IMR-90 (cell line): Measurements from ENCODE around the gene KLHL11. TPM values are rescaled to one million over a fixed set of nuclear protein-coding genes. Genes with fewer than 3 reads are reported as not detected.

ENCODE experiments used
- ATAC-seq: fragments of 200-7000 bp; cut with Tn5 transposase; 2 replicates; pipeline ENCODE4 v1.9.1; 2020; ENCODE audit warnings: low read depth, mild to moderate bottlenecking, moderate library complexity
- BruUV-seq: library from RNA; stranded (reverse); fragments of 400-500 nt; replicated peaks from 2 replicates; lab custom pipeline; 2021; lab: Mats Ljungman, UMichigan
- CTCF ChIA-PET: fragments of 300-600 bp; formaldehyde crosslinking; extraction: SDS; loops from one replicate; lab custom pipeline; 2021; ENCODE audit warnings: antibody characterized with exemption; lab: Yijun Ruan, JAX
- POLR2A ChIA-PET: fragments of 300-600 bp; sonication (Branson Sonifier 250); formaldehyde crosslinking; loops from one replicate; lab custom pipeline; 2022; ENCODE audit warnings: antibody characterized with exemption; ENCODE audit not compliant: unreplicated experiment; lab: Charles Lee
- DNase-seq: peaks from one replicate; pipeline ENCODE4 v3.0.0; 2013
- H2AFZ ChIP-seq: replicated peaks from 2 replicates; pipeline ENCODE3; 2013; ENCODE audit warnings: low read length, mild to moderate bottlenecking; ENCODE audit not compliant: poor library complexity
- H2AK5ac ChIP-seq: 2 replicates; pipeline ENCODE4 v1.6.1; 2013; ENCODE audit warnings: low read depth, low read length, inconsistent platforms
- H2AK9ac ChIP-seq: replicated peaks from 2 replicates; pipeline ENCODE3; 2013; ENCODE audit warnings: mild to moderate bottlenecking, low read depth, low read length, moderate library complexity; ENCODE audit not compliant: poor library complexity
- H2BK120ac ChIP-seq: 2 replicates; pipeline ENCODE4 v1.6.1; 2013; ENCODE audit warnings: low read depth, low read length, inconsistent platforms
- H2BK15ac ChIP-seq: 3 replicates; pipeline ENCODE4 v1.6.1; 2013; ENCODE audit warnings: low read depth, low read length, inconsistent platforms
- H2BK20ac ChIP-seq: 2 replicates; pipeline ENCODE4 v1.6.1; 2013; ENCODE audit warnings: low read depth, mild to moderate bottlenecking, inconsistent platforms, low read length, moderate library complexity
- H2BK5ac ChIP-seq: 2 replicates; pipeline ENCODE4 v1.6.1; 2013; ENCODE audit warnings: mild to moderate bottlenecking, low read depth, low read length, inconsistent platforms; ENCODE audit not compliant: poor library complexity, severe bottlenecking
- H3K14ac ChIP-seq: replicated peaks from 2 replicates; pipeline ENCODE4 v1.6.1; 2013; ENCODE audit warnings: low read depth, low read length, inconsistent platforms
- H3K18ac ChIP-seq: 2 replicates; pipeline ENCODE4 v1.6.1; 2013; ENCODE audit warnings: low read depth, low read length, control low read depth
- H3K23ac ChIP-seq: 2 replicates; pipeline ENCODE4 v1.6.1; 2013; ENCODE audit warnings: low read depth, low read length, inconsistent platforms
- H3K27ac ChIP-seq: 2 replicates; pipeline ENCODE4 v1.5.1; 2013; ENCODE audit warnings: mild to moderate bottlenecking, control low read depth, low read length; ENCODE audit not compliant: insufficient read depth
- H3K27me3 ChIP-seq: 2 replicates; pipeline ENCODE4 v1.6.1; 2013; ENCODE audit warnings: low read length; ENCODE audit not compliant: control insufficient read depth, insufficient read depth
- H3K36me3 ChIP-seq: 2 replicates; pipeline ENCODE4 v1.6.1; 2013; ENCODE audit warnings: low read length, mixed read lengths; ENCODE audit not compliant: control insufficient read depth, insufficient read depth
- H3K4ac ChIP-seq: 2 replicates; pipeline ENCODE4 v1.6.1; 2013; ENCODE audit warnings: low read depth, low read length, inconsistent platforms
- H3K4me1 ChIP-seq: 2 replicates; pipeline ENCODE4 v1.6.1; 2013; ENCODE audit warnings: low read length, mixed read lengths; ENCODE audit not compliant: control insufficient read depth, insufficient read depth
- H3K4me2 ChIP-seq: 2 replicates; pipeline ENCODE4 v1.6.1; 2013; ENCODE audit warnings: low read depth, mild to moderate bottlenecking, control low read depth, low read length, moderate library complexity
- H3K4me3 ChIP-seq: 2 replicates; pipeline ENCODE4 v1.5.1; 2013; ENCODE audit warnings: low read depth, mild to moderate bottlenecking, control low read depth, low read length, moderate library complexity; ENCODE audit not compliant: insufficient read depth
- H3K56ac ChIP-seq: 2 replicates; pipeline ENCODE4 v1.6.1; 2013; ENCODE audit warnings: low read length, inconsistent platforms; ENCODE audit not compliant: insufficient read depth; ENCODE audit errors: extremely low read depth
- H3K79me1 ChIP-seq, 2 experiments: 2 replicates each; pipeline ENCODE4 v1.6.1; 2013; ENCODE audit warnings: low read length in 2 of 2, inconsistent platforms in 1 of 2, low read depth in 1 of 2
- H3K9ac ChIP-seq: 2 replicates; pipeline ENCODE4 v1.6.1; 2013; ENCODE audit warnings: low read depth, low read length, control low read depth
- H3K9me1 ChIP-seq: 2 replicates; pipeline ENCODE4 v1.6.1; 2013; ENCODE audit warnings: low read length, inconsistent platforms; ENCODE audit not compliant: insufficient read depth
- H3K9me3 ChIP-seq: 2 replicates; pipeline ENCODE4 v1.6.1; 2013; ENCODE audit warnings: low read length; ENCODE audit not compliant: control insufficient read depth, insufficient read depth
- H4K20me1 ChIP-seq: 2 replicates; pipeline ENCODE4 v1.6.1; 2013; ENCODE audit warnings: low read length, inconsistent platforms; ENCODE audit not compliant: insufficient read depth
- H4K5ac ChIP-seq: 2 replicates; pipeline ENCODE4 v1.6.1; 2013; ENCODE audit warnings: mild to moderate bottlenecking, low read depth, low read length, control low read depth
- H4K8ac ChIP-seq, 2 experiments: 2 replicates each; pipeline ENCODE4 v1.6.1; 2013; ENCODE audit warnings: low read depth in 2 of 2, low read length in 2 of 2, control low read depth in 1 of 2, inconsistent platforms in 1 of 2
- H4K91ac ChIP-seq: 2 replicates; pipeline ENCODE4 v1.6.1; 2013; ENCODE audit warnings: low read depth, low read length, inconsistent platforms; ENCODE audit not compliant: insufficient read depth
- BHLHE40 ChIP-seq: fragments of 150-350 bp; IDR thresholded peaks from 2 replicates; pipeline ENCODE4 v1.6.1; 2016; ENCODE audit warnings: mild to moderate bottlenecking, low read depth, low read length
- CEBPB ChIP-seq: IDR thresholded peaks from 2 replicates; pipeline ENCODE4 v1.6.1; 2012; ENCODE audit warnings: low read depth, low read length, improper control_type of control experiment
- CHD1 ChIP-seq: IDR thresholded peaks from 2 replicates; pipeline ENCODE4 v1.6.1; 2012; ENCODE audit warnings: low read depth, low read length, improper control_type of control experiment
- CTCF ChIP-seq: conservative IDR thresholded peaks from 2 replicates; pipeline ENCODE4 v1.5.1; 2012; ENCODE audit warnings: mild to moderate bottlenecking, low read depth, low read length, improper control_type of control experiment
- ELK1 ChIP-seq: fragments of 150-350 bp; IDR thresholded peaks from 2 replicates; pipeline ENCODE4 v1.6.1; 2016; ENCODE audit warnings: low read depth, mild to moderate bottlenecking, low read length, moderate library complexity, borderline replicate concordance
- FOS ChIP-seq: fragments of 150-350 bp; IDR thresholded peaks from 2 replicates; pipeline ENCODE4 v1.6.1; 2016; ENCODE audit warnings: low read depth, low read length
- MAFK ChIP-seq: IDR thresholded peaks from 2 replicates; pipeline ENCODE4 v1.6.1; 2012; ENCODE audit warnings: low read depth, low read length, improper control_type of control experiment
- MAZ ChIP-seq: IDR thresholded peaks from 2 replicates; pipeline ENCODE4 v1.6.1; 2012; ENCODE audit warnings: low read depth, mild to moderate bottlenecking, low read length, improper control_type of control experiment, moderate library complexity, borderline replicate concordance
- MXI1 ChIP-seq: IDR thresholded peaks from 2 replicates; pipeline ENCODE4 v1.6.1; 2012; ENCODE audit warnings: low read depth, mild to moderate bottlenecking, low read length, moderate library complexity, borderline replicate concordance
- NFE2L2 ChIP-seq: fragments of 150-350 bp; IDR thresholded peaks from 2 replicates; pipeline ENCODE4 v1.6.1; 2016; ENCODE audit warnings: low read depth, mild to moderate bottlenecking, low read length
- POLR2A ChIP-seq: IDR thresholded peaks from 2 replicates; pipeline ENCODE4 v1.6.1; 2012; ENCODE audit warnings: mild to moderate bottlenecking, low read depth, low read length
- RAD21 ChIP-seq: IDR thresholded peaks from 2 replicates; pipeline ENCODE4 v1.6.1; 2012; ENCODE audit warnings: low read length, improper control_type of control experiment
- RCOR1 ChIP-seq: IDR thresholded peaks from 2 replicates; pipeline ENCODE4 v1.6.1; 2012; ENCODE audit warnings: mild to moderate bottlenecking, low read length, improper control_type of control experiment; ENCODE audit not compliant: insufficient replicate concordance
- RFX5 ChIP-seq: IDR thresholded peaks from 2 replicates; pipeline ENCODE4 v1.8.0; 2012; ENCODE audit warnings: low read depth, mild to moderate bottlenecking, low read length, moderate library complexity
- SMC3 ChIP-seq: fragments of 150-350 bp; IDR thresholded peaks from 2 replicates; pipeline ENCODE4 v1.6.1; 2016; ENCODE audit warnings: low read depth, mild to moderate bottlenecking, antibody characterized with exemption, low read length, moderate library complexity
- USF2 ChIP-seq: fragments of 150-350 bp; IDR thresholded peaks from 2 replicates; pipeline ENCODE4 v1.6.1; 2017; ENCODE audit warnings: mild to moderate bottlenecking, antibody characterized with exemption, low read length, low read depth
- WGBS, 2 experiments: methylation state at CpG; one replicate each; pipeline versions ENCODE4 v1.1.5 to v1.1.7; 2013; ENCODE audit warnings: missing lambda C conversion rate in 2 of 2; ENCODE audit not compliant: insufficient read length in 1 of 2; ENCODE audit errors: extremely low coverage in 2 of 2; 5-methylcytosine and 5-hydroxymethylcytosine counted together
- dilution Hi-C: fragments of 300-500 bp; cut with HindIII; formaldehyde crosslinking; loops from one replicate; pipeline ENCODE4 v1.14.3; 2018; ENCODE audit warnings: low sequenced_read_pairs; ENCODE audit not compliant: unreplicated experiment
- in situ Hi-C: fragments of 300-500 bp; cut with MboI; formaldehyde crosslinking; loops from 3 replicates; pipeline ENCODE4 v1.14.3; 2019; ENCODE audit warnings: low sequenced_read_pairs, inconsistent platforms, mixed read lengths
- intact Hi-C: fragments of 100-400 bp; cut with micrococcal nuclease; formaldehyde crosslinking; loops from 2 replicates; pipeline ENCODE4 v1.10.0; 2022
- polyA plus RNA-seq, 3 experiments: library from polyadenylated mRNA; depleted of rRNA; stranded (reverse); fragments of >200 nt; gene quantifications; 2 replicates each; pipeline ENCODE4 v1.2.3, GENCODE V29; 2012; ENCODE audit warnings: low replicate concordance in 1 of 3
- total RNA-seq: library from RNA; depleted of rRNA; stranded (reverse); fragments of >200 nt; gene quantifications from 2 replicates; pipeline ENCODE4 v1.2.3, GENCODE V29; 2012

KLHL11 gene
- total and polyA plus RNA-seq, 2 of the 4 experiments (the other 2 are of a cell fraction): 4.1 to 38.5 TPM

- Histone ChIP-seq H3K4ac (no peak overlapping the region), H3K4me3 (no peak overlapping the region), H3K18ac (no peak overlapping the region), H3K36me3 (peaks cover 82% of the 10 kb centered on the region), H4K20me1 (peaks cover 17% of the 10 kb centered on the region), H2BK120ac (no peak overlapping the region), H4K5ac (no peak overlapping the region), H2AK9ac (no peak overlapping the region), H2BK15ac (no peak overlapping the region), H4K8ac (no peak overlapping the region), H3K4me2 (no peak overlapping the region), H4K91ac (no peak overlapping the region), H2BK20ac (no peak overlapping the region), H3K9me1 (peaks cover 8% of the 10 kb centered on the region), H3K27me3 (no peaks in the 10 kb centered on the region), H3K14ac (no peak overlapping the region), H3K56ac (no peak overlapping the region), H3K4me1 (peaks cover 5% of the 10 kb centered on the region), H3K9me3 (no peaks in the 10 kb centered on the region), H3K27ac (no peak overlapping the region), H2AFZ (no peak overlapping the region), H3K23ac (no peak overlapping the region), H3K79me1 (peaks cover 43 to 70% of the 10 kb centered on the region in 2 experiments), H3K9ac (no peak overlapping the region), H2AK5ac (no peak overlapping the region), H2BK5ac (no peak overlapping the region)
- ATAC-seq (no peak), DNase-seq (no peak)
- TF ChIP-seq USF2: no peak
- TF ChIP-seq RCOR1: no peak
- no peak for TF ChIP-seq FOS
- TF ChIP-seq CHD1: no peak
- TF ChIP-seq SMC3: no peak
- TF ChIP-seq BHLHE40: no peak
- TF ChIP-seq MXI1: no peak
- TF ChIP-seq RFX5: no peak
- no peak for TF ChIP-seq NFE2L2
- TF ChIP-seq CEBPB: no peak
- TF ChIP-seq POLR2A: no peak
- TF ChIP-seq MAFK: no peak
- no peak for TF ChIP-seq ELK1
- no peak for TF ChIP-seq MAZ
- no peak for TF ChIP-seq RAD21
- TF ChIP-seq CTCF: no peak
- dilution Hi-C loops (no loop called here), intact Hi-C loops (no loop called here), in situ Hi-C loops (no loop called here)
- ChIA-PET POLR2A (no interaction called here), CTCF (no interaction called here)
- WGBS, 2 experiments: 80% methylated on average over 1 of the region's 11 CpGs; no CpG with 5 or more reads in 1 of the 2 experiments
- BruUV-seq: no TSS peak
Measured at GRCh38 chr17:41901646-41902045, 36.4 kb upstream of the KLHL11 start.
